ENCODE data around the gene CMTM8.
"Not testable (repeated sequence)": the region's sequence is repeated elsewhere in the genome, so short reads cannot be mapped to it uniquely, and the experiment has no call there.

CMTM8 gene

GRCh38 chr3:32389577-32389976 is 151.1 kb downstream of the CMTM8 start:
- DNase-seq, result not testable (repeated sequence)

- DNase-seq, result no peak
Observed at GRCh38 chr3:32391643-32392535, 153.4 kb downstream of the CMTM8 start, which contains the start of gene CMTM7. TSS of gene CMTM7 (plus strand) at chr3:32391853. CDS start at chr3:32391907, 54 bp downstream.

- DNase-seq, result no peak
Observed at GRCh38 chr3:32392536-32393302, 154.2 kb downstream of the CMTM8 start.

GRCh38 chr3:32395496-32395895 is 157.0 kb downstream of the CMTM8 start:
- DNase-seq, result no peak

- DNase-seq, result no peak
Observed at GRCh38 chr3:32397941-32398340, 159.5 kb downstream of the CMTM8 start.

GRCh38 chr3:32398531-32398930 is 160.1 kb downstream of the CMTM8 start:
- DNase-seq, result no peak

GRCh38 chr3:32399030-32399620 is 160.6 kb downstream of the CMTM8 start:
- no peak for DNase-seq

- DNase-seq, result no peak
Observed at GRCh38 chr3:32401126-32401525, 162.6 kb downstream of the CMTM8 start.

- peak; percentile 12 for DNase-seq
Observed at GRCh38 chr3:32401556-32402081, 163.1 kb downstream of the CMTM8 start.

GRCh38 chr3:32403663-32404062 is 165.2 kb downstream of the CMTM8 start:
- DNase-seq, result peak; percentile 7

GRCh38 chr3:32404714-32405113 is 166.2 kb downstream of the CMTM8 start:
- no peak for DNase-seq

GRCh38 chr3:32405155-32405554 is 166.7 kb downstream of the CMTM8 start:
- no peak for DNase-seq

GRCh38 chr3:32405711-32406323 is 167.3 kb downstream of the CMTM8 start:
- no peak for DNase-seq

- peak; percentile 43 for DNase-seq
Observed at GRCh38 chr3:32406486-32407408, 168.3 kb downstream of the CMTM8 start.

- DNase-seq, result no peak
Observed at GRCh38 chr3:32410367-32411246, 172.1 kb downstream of the CMTM8 start.

- DNase-seq, result no peak
Observed at GRCh38 chr3:32411442-32411841, 173.0 kb downstream of the CMTM8 start.

GRCh38 chr3:32412887-32413286 is 174.4 kb downstream of the CMTM8 start:
- no peak for DNase-seq

GRCh38 chr3:32413845-32414521 is 175.5 kb downstream of the CMTM8 start:
- no peak for DNase-seq

- no peak for DNase-seq
Observed at GRCh38 chr3:32414522-32415202, 176.2 kb downstream of the CMTM8 start.
